GM11168 (cell line): ENCODE results near the gene EPB41L4B.
"Not testable (repeated sequence)": the region's sequence is repeated elsewhere in the genome, so short reads cannot be mapped to it uniquely, and the experiment has no call there.

Source experiments
- in situ Hi-C: fragments of 300-500 bp; cut with MboI; formaldehyde crosslinking; loops from one replicate; pipeline ENCODE4 v1.12.0; 2022; ENCODE audit warnings: low sequenced_read_pairs; ENCODE audit not compliant: unreplicated experiment

The EPB41L4B gene

DNA sequence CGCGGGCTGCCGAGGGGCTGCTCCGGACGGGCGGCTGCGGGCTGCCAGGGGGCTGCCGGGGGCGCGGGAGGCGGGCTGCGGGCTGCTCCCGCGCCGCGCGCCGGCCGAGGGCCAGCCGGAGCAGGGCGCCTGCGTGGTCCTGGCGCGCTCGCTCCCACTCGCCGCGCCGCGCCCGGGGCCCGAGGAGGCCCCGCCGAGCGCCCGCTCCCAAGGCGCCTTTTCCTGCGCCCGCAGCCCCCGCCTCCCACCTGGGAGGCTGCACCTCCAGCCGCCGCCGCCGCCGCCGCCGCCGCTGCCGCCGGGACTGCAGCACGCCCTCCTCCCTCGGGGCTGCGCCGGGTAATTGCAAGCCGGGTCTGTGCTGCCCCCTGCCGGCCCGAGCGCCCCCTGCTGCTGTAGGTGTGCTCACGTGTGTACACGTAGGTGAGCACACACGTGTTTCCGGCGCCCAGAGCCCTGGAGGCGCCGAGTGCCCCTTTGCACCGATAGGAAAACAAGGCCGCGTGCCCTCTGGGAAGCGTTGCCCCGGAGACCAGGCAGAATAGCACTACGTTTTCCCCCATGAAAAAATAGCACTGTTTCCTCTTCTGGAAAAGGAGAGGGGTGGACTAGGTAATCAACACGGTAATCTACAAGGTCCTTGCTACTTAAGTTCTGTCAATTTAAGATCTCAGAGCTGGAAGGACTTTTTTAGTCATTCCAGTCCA is at the start of gene EPB41L4B:
Gene EPB41L4B, minus strand, starts transcription at position 318 of the 707 bp plus-strand sequence. CDS start 613 bp downstream, outside the sequence.
- in situ Hi-C loops = no loop called here

DNA sequence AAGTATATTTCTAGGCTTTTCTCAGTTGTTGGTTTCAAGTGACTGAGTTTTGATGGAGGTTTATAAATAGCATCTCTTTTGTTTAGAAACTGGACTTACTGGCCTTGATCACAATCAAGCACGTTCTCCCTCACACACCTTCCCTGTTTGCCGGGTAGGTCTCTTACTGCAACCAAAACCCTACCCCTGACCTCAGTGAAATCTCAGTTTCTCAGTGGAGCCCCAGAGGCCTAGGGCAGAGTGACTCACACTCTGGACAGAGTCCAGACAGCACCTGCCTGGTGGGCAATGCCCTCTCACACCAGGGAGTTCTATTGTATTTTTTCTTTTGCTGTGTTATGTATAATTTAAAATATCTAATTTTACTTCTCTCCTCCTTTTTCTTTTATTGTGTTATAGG is 48.4 kb upstream of the EPB41L4B start:
- in situ Hi-C loops = no loop called here

DNA sequence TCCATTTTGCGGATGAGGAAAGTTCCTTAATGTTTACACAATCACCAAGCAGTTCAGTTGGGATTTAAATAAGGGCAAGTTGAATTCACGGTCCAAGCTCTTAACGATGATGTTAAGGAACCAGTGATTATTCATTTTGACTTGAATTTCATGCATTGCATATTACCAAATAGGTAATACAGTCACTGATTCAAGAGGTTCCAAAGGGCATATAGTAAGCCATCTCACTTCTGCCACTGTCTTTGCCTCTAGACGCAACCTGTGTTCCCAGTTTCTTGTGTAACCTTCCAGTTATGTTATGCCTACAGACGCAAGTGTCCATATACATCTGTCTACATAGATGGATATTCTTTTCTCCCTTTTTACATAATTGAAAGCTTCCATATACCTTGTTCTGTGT is 39.9 kb upstream of the EPB41L4B start:
- in situ Hi-C loops = no loop called here

DNA sequence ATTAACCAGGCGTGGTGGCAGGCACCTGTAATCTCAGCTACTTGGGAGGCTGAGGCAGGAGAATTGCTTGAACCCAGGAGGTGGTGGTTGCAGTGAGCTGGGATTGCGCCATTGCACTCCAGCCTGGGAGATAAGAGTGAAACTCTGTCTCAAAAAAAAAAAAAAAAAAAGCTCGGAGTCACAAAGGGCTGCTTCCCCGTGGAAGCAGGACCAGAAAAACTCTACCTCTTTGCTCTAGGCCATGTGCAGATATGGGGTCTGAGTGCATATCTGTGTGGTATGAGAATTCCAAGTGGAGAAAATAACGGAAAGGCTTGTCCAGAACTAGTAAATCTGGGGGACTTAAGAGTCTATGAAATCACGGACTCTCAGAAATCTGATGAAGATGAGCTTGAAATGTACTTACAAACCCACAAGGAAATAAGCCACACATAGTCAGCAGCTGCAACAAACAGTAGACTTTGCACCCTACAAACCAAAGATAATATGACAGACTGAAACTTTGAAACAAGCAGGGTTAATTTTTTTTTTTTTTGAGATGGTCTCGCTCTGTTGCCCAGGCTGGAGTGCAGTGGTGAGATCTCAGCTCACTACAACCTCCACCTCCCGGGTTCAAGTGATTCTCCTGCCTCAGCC is 38.2 kb upstream of the EPB41L4B start:
- in situ Hi-C loops = not testable (repeated sequence)

DNA sequence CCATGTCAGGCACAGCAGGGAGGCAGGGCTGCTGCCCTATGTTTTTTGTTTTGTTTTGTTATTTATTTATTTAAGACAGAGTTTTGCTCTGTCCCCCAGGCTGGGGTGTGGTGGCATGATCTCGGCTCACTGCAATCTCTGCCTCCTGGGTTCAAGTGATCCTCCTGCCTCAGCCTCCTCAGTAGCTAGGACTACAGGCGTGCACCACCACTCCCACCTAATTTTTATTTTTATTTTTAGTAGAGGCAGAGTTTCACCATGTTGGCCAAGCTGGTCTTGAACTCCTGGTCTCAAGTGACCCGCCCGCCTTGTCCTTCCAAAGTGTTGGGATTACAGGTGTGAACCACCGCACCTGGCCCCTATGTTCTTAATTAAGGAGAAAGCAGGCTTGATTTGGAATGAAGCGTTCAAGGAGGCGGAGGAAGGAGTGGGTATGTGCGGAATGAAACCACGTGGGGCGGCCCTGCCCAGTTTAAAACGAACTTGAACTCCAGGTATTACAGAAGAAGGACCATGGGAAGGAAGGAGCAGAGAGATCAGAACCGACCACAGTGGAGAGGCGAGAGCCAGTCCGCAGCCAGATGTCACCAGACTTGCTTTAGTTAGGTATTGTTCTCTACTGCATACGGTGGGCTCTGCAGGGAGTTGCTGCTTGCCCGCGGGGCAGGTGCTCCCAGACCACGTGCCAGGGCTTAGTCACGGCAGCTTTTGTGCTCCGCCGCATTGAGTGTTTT is 34.9 kb upstream of the EPB41L4B start:
- in situ Hi-C loops = no loop called here

DNA sequence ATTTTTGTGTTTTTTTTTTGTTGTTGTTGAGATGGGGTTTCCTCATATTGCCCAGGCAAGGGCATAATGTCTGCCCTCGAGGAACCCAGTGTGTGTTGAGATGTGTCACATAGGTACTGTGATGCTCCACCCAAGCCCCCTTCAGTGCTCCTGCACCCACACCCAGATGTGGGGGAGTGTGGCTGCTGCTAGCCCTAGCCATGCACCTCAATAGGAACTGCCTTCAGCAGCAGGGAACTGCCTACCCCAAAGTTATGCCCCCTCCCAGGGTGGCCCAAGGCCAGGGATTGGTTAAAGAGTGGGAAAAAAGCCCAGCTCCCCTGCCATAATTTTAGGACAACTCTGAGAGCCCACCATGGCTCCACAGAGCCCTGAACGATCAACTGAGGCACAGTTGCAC is 33.3 kb upstream of the EPB41L4B start:
- in situ Hi-C loops = no loop called here

DNA sequence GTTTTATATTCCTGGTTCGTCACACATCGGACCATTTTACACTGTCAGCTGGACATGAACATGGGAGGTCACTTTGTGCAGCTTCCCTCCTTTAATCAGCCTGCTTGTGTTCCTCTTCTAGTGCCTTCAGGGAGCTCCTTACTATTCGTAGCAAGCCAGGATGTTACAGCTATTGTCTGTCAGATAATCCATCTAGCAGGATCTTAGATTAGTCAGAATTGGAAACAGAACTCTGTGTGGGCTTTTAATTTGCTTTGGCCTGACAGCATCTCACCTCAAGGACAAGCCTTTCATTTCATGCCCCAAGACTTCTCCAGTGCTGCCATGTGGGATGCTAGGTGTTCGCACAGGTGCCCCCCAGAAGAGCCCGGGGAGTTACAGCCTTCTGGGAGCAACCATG is 30.2 kb upstream of the EPB41L4B start:
- in situ Hi-C loops = no loop called here

DNA sequence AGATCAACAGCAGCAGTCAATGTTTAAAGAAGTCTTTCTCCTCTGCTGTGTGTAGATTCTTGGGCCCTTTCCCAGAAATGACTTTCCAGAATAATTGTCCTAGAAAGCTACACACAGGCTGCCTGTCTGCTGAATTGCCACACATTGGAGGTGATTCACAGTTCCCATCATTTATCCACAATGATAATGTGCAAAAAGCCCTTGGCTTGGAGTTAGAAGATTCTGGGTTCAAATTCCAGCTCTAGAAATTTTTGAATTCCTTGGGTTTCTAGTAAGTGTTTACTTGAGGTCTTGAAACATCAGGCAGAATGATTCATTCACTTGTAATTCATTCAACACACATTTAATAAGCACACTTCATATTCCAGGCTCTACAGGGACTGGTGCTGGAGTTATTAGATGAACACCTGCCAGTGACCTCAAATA is 28.6 kb upstream of the EPB41L4B start:
- in situ Hi-C loops = no loop called here

DNA sequence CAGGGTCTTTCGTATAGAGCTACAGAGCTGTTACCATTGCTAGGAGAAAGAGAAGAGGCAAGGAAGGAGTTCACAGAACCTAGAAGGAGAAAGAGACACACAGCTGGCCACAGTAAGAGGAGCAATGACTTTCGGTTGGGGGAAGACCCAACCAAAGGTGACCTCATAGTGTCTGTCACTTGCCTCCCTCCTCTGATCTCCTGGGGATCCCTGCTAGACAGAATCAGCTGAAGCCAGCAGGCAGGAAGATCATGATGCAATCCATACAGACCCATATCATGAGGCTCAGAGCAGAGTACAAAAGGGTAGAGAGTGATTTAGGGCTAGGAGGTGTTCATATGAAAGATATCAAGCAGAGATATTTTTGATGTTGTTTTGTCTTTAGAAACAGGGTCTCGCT is 26.0 kb upstream of the EPB41L4B start:
- in situ Hi-C loops = no loop called here

DNA sequence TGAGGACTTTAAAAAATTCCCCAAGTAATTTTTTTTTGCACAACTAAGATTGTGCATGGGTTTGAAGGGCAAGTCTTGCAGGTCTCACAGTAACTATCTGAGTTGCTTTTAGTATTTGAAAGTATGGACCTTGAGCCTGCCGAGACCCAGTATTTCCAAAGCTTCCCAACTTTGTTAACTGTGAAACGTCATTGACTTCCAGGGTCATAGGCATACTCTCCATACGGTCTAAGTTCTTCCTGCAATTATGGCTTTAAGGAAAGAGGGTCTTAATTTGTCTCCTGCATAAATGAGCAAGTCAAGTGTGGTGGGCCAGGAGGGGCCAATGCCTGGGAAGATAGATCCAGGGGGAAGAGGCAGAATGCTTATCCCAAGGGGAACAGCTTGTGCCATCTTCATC is 24.0 kb upstream of the EPB41L4B start:
- in situ Hi-C loops = no loop called here

DNA sequence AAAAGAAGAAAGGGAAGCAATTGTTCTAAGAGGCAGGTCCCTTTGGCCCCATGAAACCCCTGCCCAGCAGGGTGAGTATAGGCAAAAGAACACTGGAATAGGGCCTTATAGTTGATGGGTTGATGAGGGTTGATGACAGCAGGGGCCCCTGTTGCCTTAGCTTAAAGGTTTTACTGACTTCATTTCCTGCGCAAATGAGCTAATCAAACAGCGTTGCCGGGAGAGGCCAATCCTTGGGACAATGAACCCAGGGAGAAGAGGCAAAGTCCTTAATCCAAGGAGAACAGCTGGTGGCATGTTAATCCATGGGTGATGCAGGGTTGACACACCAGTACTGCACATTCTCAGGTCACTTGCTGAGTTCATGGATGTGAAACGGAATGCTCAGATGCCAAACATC is 22.0 kb upstream of the EPB41L4B start:
- in situ Hi-C loops = no loop called here

DNA sequence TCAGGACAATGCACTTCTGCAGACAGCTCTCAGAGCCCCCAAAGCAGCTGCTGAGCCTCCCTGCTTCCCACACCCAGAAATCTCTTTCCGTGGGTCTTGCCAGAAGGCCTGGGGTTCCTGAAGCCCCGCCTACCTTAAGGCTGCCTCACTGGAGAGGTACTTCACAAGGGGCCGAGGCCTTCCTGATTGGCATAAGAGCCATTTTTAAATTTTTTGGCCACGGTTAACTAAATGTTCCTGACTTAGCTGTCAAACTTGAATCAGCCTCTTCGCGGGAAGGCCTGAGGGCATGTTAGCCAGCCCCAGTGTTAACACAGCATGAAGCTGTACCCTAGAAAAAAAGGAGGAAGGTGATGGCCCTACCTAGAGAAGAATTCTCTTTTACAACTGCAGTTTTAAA is 20.7 kb upstream of the EPB41L4B start:
- in situ Hi-C loops = no loop called here

DNA sequence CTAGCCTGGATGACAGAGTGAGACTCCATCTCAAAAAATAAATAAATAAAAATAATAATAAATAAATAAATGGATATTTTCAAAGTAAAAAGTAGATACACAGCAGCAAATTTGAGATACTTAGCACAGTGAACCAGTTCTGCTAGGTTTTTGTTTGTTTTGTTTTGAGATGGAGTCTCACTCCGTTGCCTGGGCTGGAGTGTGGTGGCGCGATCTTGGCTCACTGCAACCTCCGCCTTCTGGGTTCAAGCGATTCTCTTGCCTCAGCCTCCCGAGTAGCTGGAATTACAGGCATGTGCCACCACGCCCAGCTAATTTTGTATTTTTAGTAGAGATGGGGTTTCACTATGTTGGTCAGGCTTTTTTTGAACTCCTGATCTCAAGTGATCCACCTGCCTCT is 20.1 kb upstream of the EPB41L4B start:
- in situ Hi-C loops = not testable (repeated sequence)

DNA sequence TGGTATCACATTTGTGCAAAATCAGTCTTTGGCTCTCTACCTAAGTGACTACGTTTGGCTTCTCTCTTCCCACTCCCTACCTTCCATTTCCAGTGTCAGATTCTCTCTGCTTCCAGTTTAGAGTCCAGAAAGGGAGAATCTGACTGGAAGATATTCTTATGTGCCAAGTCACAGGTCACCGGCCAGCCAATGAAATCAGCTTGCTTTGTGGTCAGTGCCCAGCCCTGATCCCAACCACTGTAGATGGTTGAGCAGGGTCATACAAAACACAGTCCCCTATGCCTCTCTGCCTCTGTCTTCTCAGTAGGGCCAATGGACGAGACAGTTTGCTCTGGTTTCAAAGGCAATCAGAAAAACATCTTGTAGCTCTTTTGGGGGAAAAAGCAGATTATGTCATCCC is 15.6 kb upstream of the EPB41L4B start:
- in situ Hi-C loops = no loop called here

DNA sequence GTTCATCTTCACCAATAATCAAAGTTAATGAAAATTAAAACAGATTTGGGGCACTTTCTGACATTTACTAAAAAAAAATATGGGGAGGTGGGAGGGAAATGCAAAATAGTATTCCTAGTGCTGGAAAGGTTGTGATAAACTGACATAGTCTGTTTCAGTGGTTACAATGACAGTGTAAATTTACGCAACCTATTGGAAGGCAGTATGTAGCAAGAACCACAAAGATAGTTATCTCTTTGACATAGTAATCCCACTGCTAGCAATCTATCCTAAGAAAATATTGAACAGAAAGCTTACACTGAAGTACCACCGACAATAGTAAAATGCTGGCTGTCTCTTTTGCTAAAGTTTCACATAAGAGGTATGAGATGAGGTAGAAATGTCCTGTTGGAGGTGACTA is 15.1 kb upstream of the EPB41L4B start:
- in situ Hi-C loops = no loop called here

DNA sequence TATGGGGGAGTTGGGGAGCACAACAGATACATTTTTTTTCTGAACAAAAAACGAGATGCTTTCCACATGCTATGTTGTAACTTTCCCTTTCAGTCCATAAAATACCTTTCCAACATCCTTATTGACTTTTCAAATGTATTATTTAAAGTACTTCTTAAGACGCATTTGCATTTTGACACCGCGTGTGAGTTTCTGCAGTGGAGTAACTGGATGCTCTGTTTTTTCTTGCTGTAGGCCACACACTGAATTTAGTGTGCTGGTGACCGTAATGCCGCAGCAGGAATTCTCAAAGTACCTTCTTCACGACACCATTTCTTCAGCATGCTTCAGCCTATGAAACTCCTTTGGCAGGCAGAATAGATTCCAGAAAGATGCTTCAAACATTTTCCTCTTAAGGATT is 14.3 kb upstream of the EPB41L4B start:
- in situ Hi-C loops = no loop called here

DNA sequence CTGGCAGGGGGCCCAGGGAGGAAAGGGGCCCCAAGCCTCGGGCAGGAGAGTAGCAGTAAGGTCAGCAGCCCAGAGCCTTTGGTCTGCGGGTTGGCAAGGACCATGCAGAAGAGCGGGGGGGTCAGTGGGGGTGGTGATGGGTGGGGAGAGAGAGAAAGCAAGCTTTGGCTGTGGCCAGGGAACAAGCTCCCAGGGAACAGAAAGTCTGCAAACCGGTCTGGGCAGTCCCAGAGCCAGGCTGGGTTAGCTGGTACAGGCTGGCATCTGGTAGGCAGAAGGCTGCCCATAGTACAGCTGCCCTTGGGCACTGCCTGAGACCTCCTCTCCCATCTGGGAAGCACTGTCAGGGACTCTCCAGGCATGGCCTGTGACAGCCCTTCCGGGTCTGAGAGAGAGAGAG is 10.5 kb upstream of the EPB41L4B start:
- in situ Hi-C loops = no loop called here

DNA sequence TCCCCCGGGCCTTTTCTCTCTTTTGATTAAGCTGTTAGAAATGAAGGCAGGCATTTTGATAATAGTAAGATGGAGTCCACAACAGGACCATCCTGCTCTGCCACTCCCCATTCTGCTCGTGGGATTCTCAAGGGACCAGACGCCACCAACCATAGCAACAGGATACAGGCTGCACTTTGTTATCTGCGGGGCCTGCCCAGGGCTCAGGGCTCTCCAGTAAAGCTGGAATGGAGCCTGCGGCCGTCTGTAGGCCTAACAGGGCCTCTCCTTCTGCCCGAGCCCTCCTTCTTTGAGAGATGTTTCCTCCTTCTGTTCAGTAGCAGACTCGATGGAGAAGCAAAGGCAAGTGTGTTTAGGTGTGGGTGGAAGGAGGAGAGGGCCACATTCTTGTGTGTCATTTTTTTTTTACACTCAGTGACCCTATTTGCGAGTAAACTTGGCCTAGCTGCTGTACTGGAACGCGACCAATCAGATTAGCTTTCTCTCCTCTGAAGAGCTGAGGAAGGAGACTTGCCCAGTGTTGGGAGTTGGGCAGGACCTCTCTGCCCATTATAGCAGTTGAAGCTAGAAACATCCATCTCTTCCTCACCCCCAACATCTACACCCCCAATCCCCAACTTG is 8.9 kb upstream of the EPB41L4B start:
- in situ Hi-C loops = no loop called here

DNA sequence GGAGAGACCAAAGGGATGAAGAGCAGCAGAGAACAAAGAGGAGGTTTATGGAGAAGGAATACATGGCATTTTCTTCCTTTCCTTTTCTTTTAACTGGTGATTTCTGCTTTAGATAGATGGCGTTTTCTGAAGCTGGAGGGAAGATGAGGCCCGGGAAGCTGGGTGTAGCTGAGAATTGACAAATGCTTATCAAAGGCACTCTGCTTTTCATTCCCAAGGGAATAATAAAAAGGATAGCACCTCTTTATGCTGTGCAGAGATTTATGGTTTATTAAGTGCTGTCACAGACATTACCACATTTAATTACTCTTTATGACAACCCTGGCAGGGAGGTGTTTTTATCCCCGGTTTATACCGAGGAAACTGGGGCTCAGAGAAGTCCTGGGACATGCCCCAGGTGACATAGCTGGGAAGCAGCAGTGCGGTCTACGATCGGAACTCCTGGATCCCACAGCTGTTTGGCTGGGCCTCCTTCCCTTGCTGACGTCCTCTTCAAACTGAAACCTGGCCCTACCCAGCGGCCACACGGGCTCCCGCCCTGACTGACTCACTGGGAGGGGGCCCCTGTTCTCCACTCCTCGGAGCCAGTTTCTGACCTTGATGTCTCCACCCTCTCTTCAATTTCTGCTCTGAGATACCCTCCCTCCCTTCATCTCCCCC is 8.2 kb upstream of the EPB41L4B start:
- in situ Hi-C loops = no loop called here

DNA sequence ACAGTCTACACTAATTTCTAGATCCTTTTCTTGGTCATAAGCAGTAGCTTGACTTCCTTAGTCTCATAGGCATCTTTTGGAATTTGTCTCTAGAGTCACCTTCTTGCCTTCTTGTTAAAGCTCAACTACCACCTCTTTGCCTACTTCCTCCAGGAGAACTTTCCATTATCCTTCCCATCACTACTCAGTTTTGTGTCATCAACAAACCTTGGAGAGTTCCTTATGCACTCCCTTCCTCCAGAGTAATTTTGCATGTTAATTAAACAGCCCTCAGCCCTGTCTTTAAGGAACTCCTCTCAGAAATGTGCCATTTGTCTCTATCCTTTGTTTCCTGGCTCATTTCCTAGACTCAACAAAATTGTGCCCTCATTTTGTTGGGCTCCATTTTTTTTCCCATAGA is 4.2 kb upstream of the EPB41L4B start:
- in situ Hi-C loops = no loop called here

DNA sequence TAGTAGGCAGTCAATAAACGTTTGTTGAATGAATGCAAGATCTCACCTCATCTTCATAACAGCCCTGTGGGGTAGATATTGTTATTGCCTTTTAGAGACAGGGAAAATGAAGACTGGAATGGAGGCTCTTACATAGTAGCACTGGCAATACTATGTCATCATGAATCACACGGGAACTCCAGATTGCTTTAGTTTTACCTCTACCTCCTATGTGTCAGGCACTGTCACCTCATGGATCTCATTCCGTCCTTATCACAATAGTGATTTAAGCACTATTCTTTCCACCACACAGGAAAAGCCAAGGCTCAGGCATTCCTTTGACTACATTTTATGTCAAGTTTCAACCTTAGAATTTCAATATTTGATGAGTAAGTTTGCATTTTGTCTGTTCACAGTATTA is 2.9 kb upstream of the EPB41L4B start:
- in situ Hi-C loops = no loop called here
